SH-SY5Y (cell line): ENCODE measurements around the gene GRWD1.

Experiments
- GATA2 ChIP-seq: IDR thresholded peaks from 2 replicates; pipeline ENCODE4 v1.6.1; 2011; ENCODE audit warnings: mild to moderate bottlenecking, low read depth, low read length
- GATA3 ChIP-seq: IDR thresholded peaks from 2 replicates; pipeline ENCODE4 v1.6.1; 2011; ENCODE audit warnings: low read depth, mild to moderate bottlenecking, low read length, moderate library complexity

GRWD1 gene

GRCh38 chr19:48477698-48478338 is 32.0 kb downstream of the GRWD1 start:
- no peak for TF ChIP-seq GATA3
- TF ChIP-seq GATA2 = no peak

GRCh38 chr19:48478339-48479256 is 32.8 kb downstream of the GRWD1 start:
- TF ChIP-seq GATA2 = no peak
- no peak for TF ChIP-seq GATA3

DNA sequence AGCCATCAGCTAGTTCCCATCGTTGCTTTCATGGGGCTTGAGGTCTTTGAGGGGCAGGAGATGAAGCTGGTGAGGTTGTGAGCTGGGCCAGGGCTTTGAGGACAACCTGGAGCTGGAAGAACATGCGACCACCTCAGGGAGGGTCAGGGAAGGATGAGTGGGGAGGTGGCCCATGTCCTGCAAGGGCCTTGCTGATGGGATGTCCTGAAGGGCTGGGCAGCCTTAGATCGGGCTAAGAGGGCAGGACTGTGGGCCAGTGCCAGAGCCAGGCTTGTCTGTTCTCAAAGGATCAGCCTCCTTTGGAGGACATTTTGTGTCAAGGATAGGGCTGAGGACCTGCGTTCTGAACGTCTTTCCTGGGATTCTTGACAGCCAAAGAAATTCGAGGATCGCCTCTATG is 33.9 kb downstream of the GRWD1 start:
- TF ChIP-seq GATA3 (no peak), GATA2 (no peak)

DNA sequence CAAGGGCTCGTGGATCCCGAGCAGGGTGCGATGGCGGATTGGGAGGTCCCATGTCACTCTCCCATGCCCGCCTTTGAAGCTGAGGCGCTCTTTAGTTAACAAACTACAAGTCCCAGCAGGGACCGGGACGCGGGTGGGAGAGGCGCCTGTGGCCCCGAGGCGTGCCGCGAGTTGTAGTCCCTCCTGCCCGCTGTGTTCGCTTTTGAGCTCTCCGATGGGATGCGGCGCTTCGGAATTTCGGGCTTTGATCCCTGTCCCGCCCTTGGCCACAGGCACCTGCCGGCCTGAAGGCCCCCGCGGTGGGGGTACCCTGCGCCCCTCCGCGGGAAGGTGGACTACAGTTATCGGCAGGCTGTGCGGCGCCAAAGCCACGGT is 34.4 kb downstream of the GRWD1 start:
- no peak for TF ChIP-seq GATA3
- no peak for TF ChIP-seq GATA2

DNA sequence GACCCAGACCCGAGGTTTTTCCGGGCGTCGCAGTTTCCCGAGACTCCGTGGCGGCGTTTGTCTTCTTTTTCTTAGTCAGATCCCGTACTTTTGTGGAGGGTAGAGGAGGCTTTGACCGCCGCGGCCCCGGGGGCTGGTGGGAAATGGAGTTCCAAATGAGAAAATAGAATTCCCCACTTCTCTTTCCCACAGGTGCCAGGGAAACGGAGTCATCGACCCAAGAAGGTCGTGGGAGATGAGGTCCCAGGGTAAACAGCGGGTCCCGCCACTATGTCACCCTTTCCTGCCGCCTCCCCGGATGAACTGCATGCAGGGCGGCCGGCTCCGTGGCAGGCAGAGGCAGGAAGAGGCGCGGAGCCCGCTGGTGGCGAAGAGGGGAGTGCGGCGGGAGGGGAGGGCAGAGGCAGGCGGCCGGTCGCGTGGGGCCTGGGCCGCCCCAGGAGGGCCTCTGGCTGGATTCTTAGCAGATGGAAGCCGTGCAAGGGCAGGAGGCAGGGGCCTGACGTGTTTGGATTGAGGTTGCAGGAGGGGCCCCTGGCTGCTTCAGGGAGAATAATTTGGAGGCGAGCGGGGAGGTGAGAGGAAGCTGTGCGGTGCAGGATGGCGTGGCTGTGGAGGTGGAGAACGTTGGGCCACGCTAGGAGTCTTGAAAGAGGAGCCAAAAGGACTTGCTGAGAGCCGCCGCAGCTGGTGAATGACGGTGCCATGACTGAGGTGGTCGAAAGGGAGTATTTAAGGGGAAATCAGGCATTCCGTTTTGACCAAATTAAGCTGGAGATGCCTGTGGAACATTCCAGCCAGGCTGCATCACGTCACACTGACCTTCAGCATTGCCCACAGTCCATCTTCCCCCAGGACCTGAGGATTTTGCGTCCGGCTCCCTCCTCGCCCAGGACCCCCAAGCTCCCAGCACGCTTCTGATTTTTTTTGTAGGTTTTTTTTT is 35.0 kb downstream of the GRWD1 start:
- TF ChIP-seq GATA3 (no peak), GATA2 (no peak)

GRCh38 chr19:48481846-48482639 is 36.3 kb downstream of the GRWD1 start:
- no peak for TF ChIP-seq GATA3
- no peak for TF ChIP-seq GATA2

DNA sequence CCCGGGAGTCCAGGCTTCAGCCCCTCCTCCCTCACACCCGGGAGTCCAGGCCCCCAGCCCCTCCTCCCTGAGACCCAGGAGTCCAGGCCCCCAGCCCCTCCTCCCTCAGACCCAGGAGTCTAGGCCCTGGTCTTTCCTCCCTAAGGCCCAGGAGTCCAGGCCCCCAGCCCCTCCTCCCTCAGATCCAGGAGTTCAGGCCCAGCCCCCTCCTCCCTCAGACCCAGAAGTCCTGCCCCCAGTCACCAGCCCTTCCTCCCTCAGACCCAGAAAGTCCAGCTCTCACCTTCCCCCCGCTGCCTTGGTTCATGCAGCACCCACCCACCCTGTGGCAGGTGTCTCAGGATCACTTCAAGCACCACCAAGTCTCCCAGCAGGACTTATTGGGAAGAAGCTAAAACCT is 37.5 kb downstream of the GRWD1 start:
- TF ChIP-seq GATA3 (no peak), GATA2 (no peak)

DNA sequence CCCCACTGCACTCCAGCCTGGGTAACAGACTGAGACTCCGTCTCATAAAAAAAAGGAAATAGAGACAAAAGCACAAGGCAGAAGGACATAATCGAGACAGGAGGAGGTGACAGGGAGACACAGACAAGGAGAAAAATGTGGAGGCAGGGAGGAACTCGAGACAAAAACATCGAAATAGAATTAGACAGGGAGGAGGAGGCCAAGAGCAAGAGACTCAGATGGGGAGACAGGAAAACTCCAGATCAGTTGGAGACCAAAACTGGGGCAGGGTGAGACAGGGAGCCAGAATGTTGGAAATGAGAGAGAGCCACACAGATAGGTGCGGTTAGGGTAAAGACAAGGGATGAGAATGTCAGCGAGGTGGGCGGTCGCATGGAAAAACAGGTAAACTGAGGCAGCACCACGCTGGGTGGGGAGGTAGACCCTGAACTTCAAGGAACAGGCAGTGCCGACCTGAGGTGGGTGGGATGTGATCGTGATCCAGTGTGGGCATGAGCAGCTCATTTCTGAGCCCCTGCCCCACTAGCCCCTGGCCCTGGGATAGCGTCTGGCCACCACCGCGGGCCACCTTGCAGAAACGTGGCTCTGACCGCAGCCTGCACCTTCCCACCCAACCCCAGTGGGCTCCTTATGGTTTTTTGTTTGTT is 38.6 kb downstream of the GRWD1 start:
- TF ChIP-seq GATA2 (no peak), GATA3 (no peak)

DNA sequence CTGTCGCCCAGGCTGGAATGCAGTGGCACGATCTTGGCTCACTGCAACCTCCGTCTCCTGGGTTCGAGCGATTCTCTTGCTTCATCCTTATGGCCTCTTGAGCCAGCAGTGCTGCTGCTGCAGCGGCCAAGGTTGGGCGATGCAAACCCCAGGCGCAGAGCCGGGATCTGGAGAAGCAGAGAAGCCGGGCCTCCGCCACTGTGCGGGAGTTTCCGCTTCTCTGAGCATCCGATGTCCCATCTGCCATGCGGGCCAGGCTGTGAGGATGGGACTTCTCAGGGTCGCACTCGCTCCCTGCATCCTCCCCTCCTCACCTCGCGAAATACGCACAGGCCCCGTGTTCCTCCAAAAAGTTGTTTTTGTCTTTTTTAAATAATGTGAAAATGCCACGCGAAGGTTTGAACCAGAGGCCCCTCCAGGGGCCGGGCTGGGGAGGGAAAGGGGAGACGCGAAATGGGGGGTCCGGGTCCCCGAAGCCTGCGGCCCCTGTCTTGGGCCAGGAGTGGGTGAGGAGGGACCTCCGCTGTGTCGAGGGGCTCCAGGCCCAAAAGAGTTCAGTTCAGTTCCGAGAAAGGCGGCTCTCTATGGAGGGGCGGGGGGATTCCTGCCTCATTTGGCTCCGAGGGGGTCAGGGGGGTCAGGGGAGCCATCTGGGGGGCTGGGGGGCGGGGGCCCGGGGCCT is 39.3 kb downstream of the GRWD1 start:
- TF ChIP-seq GATA3 (no peak), GATA2 (no peak)

DNA sequence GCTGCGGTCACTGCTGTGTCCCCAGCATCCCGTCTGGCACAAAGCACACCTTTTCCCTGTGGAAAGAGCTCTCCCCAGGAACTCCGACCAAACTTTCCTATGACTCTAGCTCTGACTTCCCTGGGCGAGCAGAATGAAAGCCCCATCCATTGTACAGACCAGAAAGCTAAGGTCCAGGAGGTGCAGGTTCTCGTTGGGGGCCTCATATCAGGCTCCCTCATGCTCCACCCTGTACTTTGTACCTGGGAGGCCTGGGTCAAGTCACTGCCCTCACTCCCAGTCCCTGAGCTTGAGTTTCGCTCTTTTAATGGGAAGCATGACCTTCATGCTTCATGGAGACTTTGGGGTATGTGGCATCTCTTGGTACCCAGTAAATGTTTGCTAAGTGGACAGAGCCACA is 41.8 kb downstream of the GRWD1 start:
- no peak for TF ChIP-seq GATA3

GRCh38 chr19:48487948-48488347 is 42.2 kb downstream of the GRWD1 start:
- TF ChIP-seq GATA2 = no peak
- TF ChIP-seq GATA3 = no peak

GRCh38 chr19:48489608-48490216 is 43.9 kb downstream of the GRWD1 start:
- TF ChIP-seq GATA3 (no peak), GATA2 (no peak)
